Measurements from ENCODE around the gene LTA.
A peak's percentile ranks its signal among the peaks of the same experiment; 100 is the strongest.

LTA gene

GRCh38 chr6:31579546-31580437 is 7.7 kb downstream of the LTA start:
- no peak overlapping the region for H3K27ac ChIP-seq (ENCODE audit: low read depth, low read length)
- no peak overlapping the region for H3K4me3 ChIP-seq (ENCODE audit: low read depth, low read length)
- H2AFZ ChIP-seq (ENCODE audit: low read length, unreplicated experiment), result no peak overlapping the region
- no peaks in the 10 kb centered on the region for H3K36me3 ChIP-seq (ENCODE audit: insufficient read depth, low read length)
- H3K4me1 ChIP-seq (ENCODE audit: control insufficient read depth, insufficient read depth, low read length, unreplicated experiment), result peaks cover 5% of the 10 kb centered on the region
- peaks cover 3% of the 10 kb centered on the region; the same call in 1 of the 2 replicates for H3K27me3 ChIP-seq (ENCODE audit: insufficient read depth, low read length)
- peaks cover 4% of the 10 kb centered on the region for H3K79me2 ChIP-seq (ENCODE audit: control insufficient read depth, insufficient read depth, low read length, unreplicated experiment)

GRCh38 chr6:31580438-31580740 is 8.3 kb downstream of the LTA start:
- Histone ChIP-seq H3K4me3 (ENCODE audit: low read depth, low read length) (peak overlapping the region; percentile 98), H3K4me1 (ENCODE audit: control insufficient read depth, insufficient read depth, low read length, unreplicated experiment) (peaks cover 5% of the 10 kb centered on the region), H3K27ac (ENCODE audit: low read depth, low read length) (no peak overlapping the region), H2AFZ (ENCODE audit: low read length, unreplicated experiment) (peak overlapping the region; percentile 87), H3K79me2 (ENCODE audit: control insufficient read depth, insufficient read depth, low read length, unreplicated experiment) (peaks cover 4% of the 10 kb centered on the region), H3K36me3 (ENCODE audit: insufficient read depth, low read length) (no peaks in the 10 kb centered on the region), H3K27me3 (ENCODE audit: insufficient read depth, low read length) (peaks cover 3% of the 10 kb centered on the region; the same call in 1 of the 2 replicates)

- peaks cover 3% of the 10 kb centered on the region; the same call in 1 of the 2 replicates for H3K27me3 ChIP-seq (ENCODE audit: insufficient read depth, low read length)
- H3K4me3 ChIP-seq (ENCODE audit: low read depth, low read length), result peak overlapping the region; percentile 98
- H3K79me2 ChIP-seq (ENCODE audit: control insufficient read depth, insufficient read depth, low read length, unreplicated experiment), result peaks cover 4% of the 10 kb centered on the region
- no peak overlapping the region for H3K27ac ChIP-seq (ENCODE audit: low read depth, low read length)
- H3K36me3 ChIP-seq (ENCODE audit: insufficient read depth, low read length), result no peaks in the 10 kb centered on the region
- H3K4me1 ChIP-seq (ENCODE audit: control insufficient read depth, insufficient read depth, low read length, unreplicated experiment), result peaks cover 5% of the 10 kb centered on the region
- H2AFZ ChIP-seq (ENCODE audit: low read length, unreplicated experiment), result peak overlapping the region; percentile 97
These were observed 8.8 kb downstream of the LTA start for GRCh38 chr6:31580807-31581433.

- Histone ChIP-seq H3K4me1 (ENCODE audit: control insufficient read depth, insufficient read depth, low read length, unreplicated experiment) (peaks cover 5% of the 10 kb centered on the region), H3K27ac (ENCODE audit: low read depth, low read length) (no peak overlapping the region), H2AFZ (ENCODE audit: low read length, unreplicated experiment) (peak overlapping the region; percentile 97)
These were observed 9.5 kb downstream of the LTA start for GRCh38 chr6:31581434-31582229.

GRCh38 chr6:31582230-31582643 is 10.1 kb downstream of the LTA start, which contains the start of gene LTB:
TSS of gene LTB (minus strand) at chr6:31582424. CDS start at chr6:31582417, 7 bp downstream.
- H3K27ac ChIP-seq (ENCODE audit: low read depth, low read length), result no peak within 1 kb of the TSS
- H3K79me2 ChIP-seq (ENCODE audit: control insufficient read depth, insufficient read depth, low read length, unreplicated experiment), result peaks cover 4% of the 10 kb centered on the region
- H3K36me3 ChIP-seq (ENCODE audit: insufficient read depth, low read length), result no peaks in the 10 kb centered on the region
- H3K4me1 ChIP-seq (ENCODE audit: control insufficient read depth, insufficient read depth, low read length, unreplicated experiment), result peaks cover 5% of the 10 kb centered on the region
- peak within 1 kb of the TSS; percentile 97 for H2AFZ ChIP-seq (ENCODE audit: low read length, unreplicated experiment)
- peak within 1 kb of the TSS; percentile 98 for H3K4me3 ChIP-seq (ENCODE audit: low read depth, low read length)
- no peaks in the 10 kb centered on the region for H3K27me3 ChIP-seq (ENCODE audit: insufficient read depth, low read length)

More at GRCh38 chr6:31581434-31582229, 9.5 kb downstream of the LTA start:
- Histone ChIP-seq H3K79me2 (ENCODE audit: control insufficient read depth, insufficient read depth, low read length, unreplicated experiment) (peaks cover 4% of the 10 kb centered on the region), H3K36me3 (ENCODE audit: insufficient read depth, low read length) (no peaks in the 10 kb centered on the region), H3K4me3 (ENCODE audit: low read depth, low read length) (peak overlapping the region; percentile 98), H3K27me3 (ENCODE audit: insufficient read depth, low read length) (no peaks in the 10 kb centered on the region)

- Histone ChIP-seq H3K79me2 (ENCODE audit: control insufficient read depth, insufficient read depth, low read length, unreplicated experiment) (peaks cover 4% of the 10 kb centered on the region), H3K4me3 (ENCODE audit: low read depth, low read length) (no peak overlapping the region), H3K27ac (ENCODE audit: low read depth, low read length) (no peak overlapping the region), H3K36me3 (ENCODE audit: insufficient read depth, low read length) (no peaks in the 10 kb centered on the region), H2AFZ (ENCODE audit: low read length, unreplicated experiment) (no peak overlapping the region), H3K27me3 (ENCODE audit: insufficient read depth, low read length) (no peaks in the 10 kb centered on the region), H3K4me1 (ENCODE audit: control insufficient read depth, insufficient read depth, low read length, unreplicated experiment) (peaks cover 5% of the 10 kb centered on the region)
These were observed 13.4 kb downstream of the LTA start for GRCh38 chr6:31585491-31585890.

GRCh38 chr6:31586008-31586407 is 13.9 kb downstream of the LTA start, which contains the start of gene LST1:
TSS of gene LST1 (plus strand) at chr6:31586277. CDS start at chr6:31587300, 1,023 bp downstream.
- H3K79me2 ChIP-seq (ENCODE audit: control insufficient read depth, insufficient read depth, low read length, unreplicated experiment), result peaks cover 4% of the 10 kb centered on the region
- no peaks in the 10 kb centered on the region for H3K36me3 ChIP-seq (ENCODE audit: insufficient read depth, low read length)
- no peaks in the 10 kb centered on the region for H3K27me3 ChIP-seq (ENCODE audit: insufficient read depth, low read length)
- peaks cover 5% of the 10 kb centered on the region for H3K4me1 ChIP-seq (ENCODE audit: control insufficient read depth, insufficient read depth, low read length, unreplicated experiment)
- no peak within 1 kb of the TSS for H2AFZ ChIP-seq (ENCODE audit: low read length, unreplicated experiment)
- no peak within 1 kb of the TSS for H3K4me3 ChIP-seq (ENCODE audit: low read depth, low read length)
- no peak within 1 kb of the TSS for H3K27ac ChIP-seq (ENCODE audit: low read depth, low read length)

- H3K36me3 ChIP-seq (ENCODE audit: insufficient read depth, low read length), result no peaks in the 10 kb centered on the region
- H3K79me2 ChIP-seq (ENCODE audit: control insufficient read depth, insufficient read depth, low read length, unreplicated experiment), result no peaks in the 10 kb centered on the region
- H3K27me3 ChIP-seq (ENCODE audit: insufficient read depth, low read length), result no peaks in the 10 kb centered on the region
- no peak overlapping the region for H3K4me3 ChIP-seq (ENCODE audit: low read depth, low read length)
- H2AFZ ChIP-seq (ENCODE audit: low read length, unreplicated experiment), result no peak overlapping the region
- no peak overlapping the region for H3K27ac ChIP-seq (ENCODE audit: low read depth, low read length)
- peaks cover 2% of the 10 kb centered on the region for H3K4me1 ChIP-seq (ENCODE audit: control insufficient read depth, insufficient read depth, low read length, unreplicated experiment)
These were observed 14.7 kb downstream of the LTA start for GRCh38 chr6:31586599-31587281.

GRCh38 chr6:31587791-31588777 is 16.0 kb downstream of the LTA start:
- no peak overlapping the region for H3K4me3 ChIP-seq (ENCODE audit: low read depth, low read length)
- H2AFZ ChIP-seq (ENCODE audit: low read length, unreplicated experiment), result no peak overlapping the region
- H3K4me1 ChIP-seq (ENCODE audit: control insufficient read depth, insufficient read depth, low read length, unreplicated experiment), result no peaks in the 10 kb centered on the region
- H3K27ac ChIP-seq (ENCODE audit: low read depth, low read length), result no peak overlapping the region
- no peaks in the 10 kb centered on the region for H3K27me3 ChIP-seq (ENCODE audit: insufficient read depth, low read length)
- H3K36me3 ChIP-seq (ENCODE audit: insufficient read depth, low read length), result no peaks in the 10 kb centered on the region
- H3K79me2 ChIP-seq (ENCODE audit: control insufficient read depth, insufficient read depth, low read length, unreplicated experiment), result no peaks in the 10 kb centered on the region

All from ACC112 (cell line).